SK-N-SH (cell line): ENCODE measurements around the gene OBSCN.

Experiments
- CHD2 ChIP-seq: fragments of 150-350 bp; IDR thresholded peaks from 2 replicates; pipeline ENCODE4 v1.6.1; 2018; ENCODE audit warnings: low read length; ENCODE audit not compliant: partially characterized antibody
- EP300 ChIP-seq, 2 experiments: IDR thresholded peaks; 2 replicates each; pipeline versions ENCODE4 v1.4.0 to v1.6.1; 2012; ENCODE audit warnings: borderline replicate concordance in 1 of 2, low read depth in 1 of 2, low read length in 1 of 2
- GABPA ChIP-seq: IDR thresholded peaks from 2 replicates; pipeline ENCODE4 v1.4.0; 2012; ENCODE audit warnings: low read depth, mild to moderate bottlenecking
- JUND ChIP-seq: IDR thresholded peaks from 2 replicates; pipeline ENCODE4 v1.4.0; 2012
- POLR2AphosphoS5 ChIP-seq: IDR thresholded peaks from 2 replicates; pipeline ENCODE4 v1.6.1; 2012; ENCODE audit warnings: low read depth, low read length
- RAD21 ChIP-seq: IDR thresholded peaks from 2 replicates; pipeline ENCODE4 v1.6.1; 2012; ENCODE audit warnings: mild to moderate bottlenecking, low read length
- SIN3A ChIP-seq: IDR thresholded peaks from 2 replicates; pipeline ENCODE4 v1.6.1; 2012; ENCODE audit warnings: low read depth, mild to moderate bottlenecking, low read length, moderate library complexity, borderline replicate concordance
- TAF1 ChIP-seq: IDR thresholded peaks from 2 replicates; pipeline ENCODE4 v1.6.1; 2012; ENCODE audit warnings: low read depth, mild to moderate bottlenecking, low read length, moderate library complexity, borderline replicate concordance
- TEAD4 ChIP-seq: IDR thresholded peaks from 2 replicates; pipeline ENCODE4 v1.4.0; 2012; ENCODE audit warnings: mild to moderate bottlenecking, borderline replicate concordance; ENCODE audit not compliant: insufficient read depth
- YY1 ChIP-seq: IDR thresholded peaks from 2 replicates; pipeline ENCODE4 v1.4.0; 2012; ENCODE audit warnings: low read depth, mild to moderate bottlenecking
- TF ChIP-seq, protein P1 (sequence below): IDR thresholded peaks from 2 replicates; pipeline ENCODE4 v1.6.1; 2012; ENCODE audit warnings: mild to moderate bottlenecking, low read depth, low read length, moderate library complexity
- TF ChIP-seq, protein P2 (sequence below): fragments of 200-600 bp; sonication (generic); IDR thresholded peaks from 2 replicates; pipeline ENCODE4 v1.6.1; 2017; ENCODE audit warnings: antibody characterized with exemption, mild to moderate bottlenecking, moderate library complexity
- TF ChIP-seq, protein P3 (sequence below): IDR thresholded peaks from 2 replicates; pipeline ENCODE4 v1.4.0; 2012; ENCODE audit warnings: low read depth
- TF ChIP-seq, protein P4 (sequence below): IDR thresholded peaks from 2 replicates; pipeline ENCODE4; 2012

DNA sequence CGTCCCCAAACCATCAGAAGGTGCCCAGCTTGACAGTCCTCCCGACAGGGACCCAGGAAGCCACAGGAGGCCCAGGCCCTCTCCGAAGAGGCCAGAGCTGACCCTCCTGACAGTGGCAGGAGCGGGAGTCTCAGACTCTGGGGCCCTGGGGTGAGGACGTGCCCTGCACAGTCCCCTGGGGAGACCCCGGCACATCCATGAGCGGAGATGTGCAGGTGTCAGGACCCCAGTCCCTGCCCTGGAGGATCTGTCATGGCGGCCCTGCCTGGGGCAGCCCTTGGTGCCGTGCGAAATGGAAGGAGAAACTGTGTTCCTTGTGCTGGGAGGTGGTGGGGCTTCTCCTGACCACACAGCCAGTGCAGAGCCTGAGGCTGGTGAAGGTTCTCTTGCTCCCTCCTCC, 55.8 kb downstream of the OBSCN start:
- TF ChIP-seq YY1 (no peak), TAF1 (no peak), CHD2 (no peak), RAD21 (no peak), TEAD4 (no peak), SIN3A (no peak), GABPA (no peak), JUND (no peak), EP300 (IDR thresholded peaks at IDR 0.05; ENCODE audit: borderline replicate concordance in 1 of 2, low read depth in 1 of 2, low read length in 1 of 2) (no peak), POLR2AphosphoS5 (no peak)
- TF ChIP-seq, protein P1, sequence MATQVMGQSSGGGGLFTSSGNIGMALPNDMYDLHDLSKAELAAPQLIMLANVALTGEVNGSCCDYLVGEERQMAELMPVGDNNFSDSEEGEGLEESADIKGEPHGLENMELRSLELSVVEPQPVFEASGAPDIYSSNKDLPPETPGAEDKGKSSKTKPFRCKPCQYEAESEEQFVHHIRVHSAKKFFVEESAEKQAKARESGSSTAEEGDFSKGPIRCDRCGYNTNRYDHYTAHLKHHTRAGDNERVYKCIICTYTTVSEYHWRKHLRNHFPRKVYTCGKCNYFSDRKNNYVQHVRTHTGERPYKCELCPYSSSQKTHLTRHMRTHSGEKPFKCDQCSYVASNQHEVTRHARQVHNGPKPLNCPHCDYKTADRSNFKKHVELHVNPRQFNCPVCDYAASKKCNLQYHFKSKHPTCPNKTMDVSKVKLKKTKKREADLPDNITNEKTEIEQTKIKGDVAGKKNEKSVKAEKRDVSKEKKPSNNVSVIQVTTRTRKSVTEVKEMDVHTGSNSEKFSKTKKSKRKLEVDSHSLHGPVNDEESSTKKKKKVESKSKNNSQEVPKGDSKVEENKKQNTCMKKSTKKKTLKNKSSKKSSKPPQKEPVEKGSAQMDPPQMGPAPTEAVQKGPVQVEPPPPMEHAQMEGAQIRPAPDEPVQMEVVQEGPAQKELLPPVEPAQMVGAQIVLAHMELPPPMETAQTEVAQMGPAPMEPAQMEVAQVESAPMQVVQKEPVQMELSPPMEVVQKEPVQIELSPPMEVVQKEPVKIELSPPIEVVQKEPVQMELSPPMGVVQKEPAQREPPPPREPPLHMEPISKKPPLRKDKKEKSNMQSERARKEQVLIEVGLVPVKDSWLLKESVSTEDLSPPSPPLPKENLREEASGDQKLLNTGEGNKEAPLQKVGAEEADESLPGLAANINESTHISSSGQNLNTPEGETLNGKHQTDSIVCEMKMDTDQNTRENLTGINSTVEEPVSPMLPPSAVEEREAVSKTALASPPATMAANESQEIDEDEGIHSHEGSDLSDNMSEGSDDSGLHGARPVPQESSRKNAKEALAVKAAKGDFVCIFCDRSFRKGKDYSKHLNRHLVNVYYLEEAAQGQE: no peak
- TF ChIP-seq, protein P2, sequence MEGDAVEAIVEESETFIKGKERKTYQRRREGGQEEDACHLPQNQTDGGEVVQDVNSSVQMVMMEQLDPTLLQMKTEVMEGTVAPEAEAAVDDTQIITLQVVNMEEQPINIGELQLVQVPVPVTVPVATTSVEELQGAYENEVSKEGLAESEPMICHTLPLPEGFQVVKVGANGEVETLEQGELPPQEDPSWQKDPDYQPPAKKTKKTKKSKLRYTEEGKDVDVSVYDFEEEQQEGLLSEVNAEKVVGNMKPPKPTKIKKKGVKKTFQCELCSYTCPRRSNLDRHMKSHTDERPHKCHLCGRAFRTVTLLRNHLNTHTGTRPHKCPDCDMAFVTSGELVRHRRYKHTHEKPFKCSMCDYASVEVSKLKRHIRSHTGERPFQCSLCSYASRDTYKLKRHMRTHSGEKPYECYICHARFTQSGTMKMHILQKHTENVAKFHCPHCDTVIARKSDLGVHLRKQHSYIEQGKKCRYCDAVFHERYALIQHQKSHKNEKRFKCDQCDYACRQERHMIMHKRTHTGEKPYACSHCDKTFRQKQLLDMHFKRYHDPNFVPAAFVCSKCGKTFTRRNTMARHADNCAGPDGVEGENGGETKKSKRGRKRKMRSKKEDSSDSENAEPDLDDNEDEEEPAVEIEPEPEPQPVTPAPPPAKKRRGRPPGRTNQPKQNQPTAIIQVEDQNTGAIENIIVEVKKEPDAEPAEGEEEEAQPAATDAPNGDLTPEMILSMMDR: no peak
- TF ChIP-seq, protein P3, sequence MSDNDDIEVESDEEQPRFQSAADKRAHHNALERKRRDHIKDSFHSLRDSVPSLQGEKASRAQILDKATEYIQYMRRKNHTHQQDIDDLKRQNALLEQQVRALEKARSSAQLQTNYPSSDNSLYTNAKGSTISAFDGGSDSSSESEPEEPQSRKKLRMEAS: no peak
- TF ChIP-seq, protein P4, sequence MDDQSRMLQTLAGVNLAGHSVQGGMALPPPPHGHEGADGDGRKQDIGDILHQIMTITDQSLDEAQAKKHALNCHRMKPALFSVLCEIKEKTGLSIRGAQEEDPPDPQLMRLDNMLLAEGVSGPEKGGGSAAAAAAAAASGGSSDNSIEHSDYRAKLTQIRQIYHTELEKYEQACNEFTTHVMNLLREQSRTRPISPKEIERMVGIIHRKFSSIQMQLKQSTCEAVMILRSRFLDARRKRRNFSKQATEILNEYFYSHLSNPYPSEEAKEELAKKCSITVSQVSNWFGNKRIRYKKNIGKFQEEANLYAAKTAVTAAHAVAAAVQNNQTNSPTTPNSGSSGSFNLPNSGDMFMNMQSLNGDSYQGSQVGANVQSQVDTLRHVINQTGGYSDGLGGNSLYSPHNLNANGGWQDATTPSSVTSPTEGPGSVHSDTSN: no peak
